Inflammatory macrophage treated with lipopolysaccharide for 4 hours (primary cell): ENCODE measurements around the gene CNIH2.
"Not testable (repeated sequence)": the region's sequence is repeated elsewhere in the genome, so short reads cannot be mapped to it uniquely, and the experiment has no call there.

Experiments
- DNase-seq: peaks from one replicate; pipeline ENCODE4 v3.0.0-alpha.2; 2020

Gene CNIH2

GRCh38 chr11:66277471-66278362 lies at the start of gene CNIH2:
TSS of gene CNIH2 (plus strand) at chr11:66278175. CDS start at chr11:66278457, 282 bp downstream.
- DNase-seq = no peak

- DNase-seq = no peak
These were observed 49.5 kb upstream of the CNIH2 start for GRCh38 chr11:66228521-66228920.

- DNase-seq = no peak
These were observed 47.8 kb upstream of the CNIH2 start for GRCh38 chr11:66230156-66230555.

- DNase-seq = no peak
These were observed 47.0 kb upstream of the CNIH2 start for GRCh38 chr11:66230978-66231377.

- DNase-seq = no peak
These were observed 46.4 kb upstream of the CNIH2 start for GRCh38 chr11:66231561-66231960.

GRCh38 chr11:66232769-66233168 lies 45.2 kb upstream of the CNIH2 start:
- no peak for DNase-seq

- no peak for DNase-seq
These were observed 44.7 kb upstream of the CNIH2 start for GRCh38 chr11:66233301-66233700.

GRCh38 chr11:66235141-66235540 lies 42.8 kb upstream of the CNIH2 start:
- DNase-seq = no peak

GRCh38 chr11:66237867-66238266 lies 40.1 kb upstream of the CNIH2 start:
- DNase-seq = no peak

- DNase-seq = no peak
These were observed 39.1 kb upstream of the CNIH2 start for GRCh38 chr11:66238786-66239413.

GRCh38 chr11:66239511-66239910 lies 38.5 kb upstream of the CNIH2 start:
- DNase-seq = no peak

- DNase-seq = no peak
These were observed 37.8 kb upstream of the CNIH2 start for GRCh38 chr11:66239998-66240780.

- DNase-seq = no peak
These were observed 37.2 kb upstream of the CNIH2 start for GRCh38 chr11:66240781-66241136.

- DNase-seq = no peak
These were observed 35.7 kb upstream of the CNIH2 start for GRCh38 chr11:66242095-66242765.

GRCh38 chr11:66243782-66244535 lies 34.0 kb upstream of the CNIH2 start:
- DNase-seq = no peak

GRCh38 chr11:66247295-66247694 lies 30.7 kb upstream of the CNIH2 start:
- no peak for DNase-seq

- no peak for DNase-seq
These were observed 30.2 kb upstream of the CNIH2 start for GRCh38 chr11:66247801-66248200.

GRCh38 chr11:66248903-66249302 lies 29.1 kb upstream of the CNIH2 start:
- no peak for DNase-seq

GRCh38 chr11:66251809-66252208 lies 26.2 kb upstream of the CNIH2 start:
- no peak for DNase-seq

- DNase-seq = not testable (repeated sequence)
These were observed 24.9 kb upstream of the CNIH2 start for GRCh38 chr11:66253081-66253480.

- DNase-seq = no peak
These were observed 19.5 kb upstream of the CNIH2 start for GRCh38 chr11:66258473-66258893.

GRCh38 chr11:66259225-66259624 lies 18.8 kb upstream of the CNIH2 start:
- DNase-seq = no peak
